ENCODE data around the gene UCP3. TPM values are rescaled to one million over a fixed set of nuclear protein-coding genes. Genes with fewer than 3 reads are reported as not detected.

The UCP3 gene
- total and polyA plus RNA-seq, 2 of the 8 experiments (the other 6 are each of a cell fraction or from before 2014, with no cell fraction given), result 0.85 to 1.3 TPM

DNA sequence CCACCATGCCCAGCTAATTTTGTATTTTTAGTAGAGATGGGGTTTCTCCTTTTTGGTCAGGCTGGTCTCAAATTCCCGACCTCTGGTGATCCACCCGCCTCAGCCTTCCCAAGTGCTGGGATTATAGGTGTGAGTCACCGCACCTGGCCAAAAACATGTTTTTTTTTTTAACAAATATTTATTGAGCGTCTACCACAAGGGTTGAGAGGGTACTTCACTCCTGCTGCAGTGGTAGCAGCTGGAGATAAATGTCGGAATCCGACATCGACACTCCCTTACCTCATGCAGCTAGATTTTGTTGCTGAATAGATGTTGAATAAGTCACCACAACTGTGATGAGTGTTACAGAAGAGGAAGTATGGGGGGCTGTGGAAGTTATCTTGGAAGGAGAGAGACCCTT, 57.1 kb downstream of the UCP3 start (continued):
- TF ChIP-seq, protein P1, sequence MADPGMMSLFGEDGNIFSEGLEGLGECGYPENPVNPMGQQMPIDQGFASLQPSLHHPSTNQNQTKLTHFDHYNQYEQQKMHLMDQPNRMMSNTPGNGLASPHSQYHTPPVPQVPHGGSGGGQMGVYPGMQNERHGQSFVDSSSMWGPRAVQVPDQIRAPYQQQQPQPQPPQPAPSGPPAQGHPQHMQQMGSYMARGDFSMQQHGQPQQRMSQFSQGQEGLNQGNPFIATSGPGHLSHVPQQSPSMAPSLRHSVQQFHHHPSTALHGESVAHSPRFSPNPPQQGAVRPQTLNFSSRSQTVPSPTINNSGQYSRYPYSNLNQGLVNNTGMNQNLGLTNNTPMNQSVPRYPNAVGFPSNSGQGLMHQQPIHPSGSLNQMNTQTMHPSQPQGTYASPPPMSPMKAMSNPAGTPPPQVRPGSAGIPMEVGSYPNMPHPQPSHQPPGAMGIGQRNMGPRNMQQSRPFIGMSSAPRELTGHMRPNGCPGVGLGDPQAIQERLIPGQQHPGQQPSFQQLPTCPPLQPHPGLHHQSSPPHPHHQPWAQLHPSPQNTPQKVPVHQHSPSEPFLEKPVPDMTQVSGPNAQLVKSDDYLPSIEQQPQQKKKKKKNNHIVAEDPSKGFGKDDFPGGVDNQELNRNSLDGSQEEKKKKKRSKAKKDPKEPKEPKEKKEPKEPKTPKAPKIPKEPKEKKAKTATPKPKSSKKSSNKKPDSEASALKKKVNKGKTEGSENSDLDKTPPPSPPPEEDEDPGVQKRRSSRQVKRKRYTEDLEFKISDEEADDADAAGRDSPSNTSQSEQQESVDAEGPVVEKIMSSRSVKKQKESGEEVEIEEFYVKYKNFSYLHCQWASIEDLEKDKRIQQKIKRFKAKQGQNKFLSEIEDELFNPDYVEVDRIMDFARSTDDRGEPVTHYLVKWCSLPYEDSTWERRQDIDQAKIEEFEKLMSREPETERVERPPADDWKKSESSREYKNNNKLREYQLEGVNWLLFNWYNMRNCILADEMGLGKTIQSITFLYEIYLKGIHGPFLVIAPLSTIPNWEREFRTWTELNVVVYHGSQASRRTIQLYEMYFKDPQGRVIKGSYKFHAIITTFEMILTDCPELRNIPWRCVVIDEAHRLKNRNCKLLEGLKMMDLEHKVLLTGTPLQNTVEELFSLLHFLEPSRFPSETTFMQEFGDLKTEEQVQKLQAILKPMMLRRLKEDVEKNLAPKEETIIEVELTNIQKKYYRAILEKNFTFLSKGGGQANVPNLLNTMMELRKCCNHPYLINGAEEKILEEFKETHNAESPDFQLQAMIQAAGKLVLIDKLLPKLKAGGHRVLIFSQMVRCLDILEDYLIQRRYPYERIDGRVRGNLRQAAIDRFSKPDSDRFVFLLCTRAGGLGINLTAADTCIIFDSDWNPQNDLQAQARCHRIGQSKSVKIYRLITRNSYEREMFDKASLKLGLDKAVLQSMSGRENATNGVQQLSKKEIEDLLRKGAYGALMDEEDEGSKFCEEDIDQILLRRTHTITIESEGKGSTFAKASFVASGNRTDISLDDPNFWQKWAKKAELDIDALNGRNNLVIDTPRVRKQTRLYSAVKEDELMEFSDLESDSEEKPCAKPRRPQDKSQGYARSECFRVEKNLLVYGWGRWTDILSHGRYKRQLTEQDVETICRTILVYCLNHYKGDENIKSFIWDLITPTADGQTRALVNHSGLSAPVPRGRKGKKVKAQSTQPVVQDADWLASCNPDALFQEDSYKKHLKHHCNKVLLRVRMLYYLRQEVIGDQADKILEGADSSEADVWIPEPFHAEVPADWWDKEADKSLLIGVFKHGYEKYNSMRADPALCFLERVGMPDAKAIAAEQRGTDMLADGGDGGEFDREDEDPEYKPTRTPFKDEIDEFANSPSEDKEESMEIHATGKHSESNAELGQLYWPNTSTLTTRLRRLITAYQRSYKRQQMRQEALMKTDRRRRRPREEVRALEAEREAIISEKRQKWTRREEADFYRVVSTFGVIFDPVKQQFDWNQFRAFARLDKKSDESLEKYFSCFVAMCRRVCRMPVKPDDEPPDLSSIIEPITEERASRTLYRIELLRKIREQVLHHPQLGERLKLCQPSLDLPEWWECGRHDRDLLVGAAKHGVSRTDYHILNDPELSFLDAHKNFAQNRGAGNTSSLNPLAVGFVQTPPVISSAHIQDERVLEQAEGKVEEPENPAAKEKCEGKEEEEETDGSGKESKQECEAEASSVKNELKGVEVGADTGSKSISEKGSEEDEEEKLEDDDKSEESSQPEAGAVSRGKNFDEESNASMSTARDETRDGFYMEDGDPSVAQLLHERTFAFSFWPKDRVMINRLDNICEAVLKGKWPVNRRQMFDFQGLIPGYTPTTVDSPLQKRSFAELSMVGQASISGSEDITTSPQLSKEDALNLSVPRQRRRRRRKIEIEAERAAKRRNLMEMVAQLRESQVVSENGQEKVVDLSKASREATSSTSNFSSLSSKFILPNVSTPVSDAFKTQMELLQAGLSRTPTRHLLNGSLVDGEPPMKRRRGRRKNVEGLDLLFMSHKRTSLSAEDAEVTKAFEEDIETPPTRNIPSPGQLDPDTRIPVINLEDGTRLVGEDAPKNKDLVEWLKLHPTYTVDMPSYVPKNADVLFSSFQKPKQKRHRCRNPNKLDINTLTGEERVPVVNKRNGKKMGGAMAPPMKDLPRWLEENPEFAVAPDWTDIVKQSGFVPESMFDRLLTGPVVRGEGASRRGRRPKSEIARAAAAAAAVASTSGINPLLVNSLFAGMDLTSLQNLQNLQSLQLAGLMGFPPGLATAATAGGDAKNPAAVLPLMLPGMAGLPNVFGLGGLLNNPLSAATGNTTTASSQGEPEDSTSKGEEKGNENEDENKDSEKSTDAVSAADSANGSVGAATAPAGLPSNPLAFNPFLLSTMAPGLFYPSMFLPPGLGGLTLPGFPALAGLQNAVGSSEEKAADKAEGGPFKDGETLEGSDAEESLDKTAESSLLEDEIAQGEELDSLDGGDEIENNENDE (IDR thresholded peaks at IDR 0.05; ENCODE audit: insufficient replicate concordance, low read length), result no peak
- TF ChIP-seq USF2 (IDR thresholded peaks at IDR 0.05; ENCODE audit: low read length) (no peak), CEBPB (IDR thresholded peaks at IDR 0.05; ENCODE audit: low read depth, low read length) (no peak), SIX5 (IDR thresholded peaks at IDR 0.05; ENCODE audit: low read depth, low read length) (no peak)

Data from H1 (cell line).